ENCODE measurements around the gene GNA15.
A peak's percentile ranks its signal among the peaks of the same experiment; 100 is the strongest.

GNA15 gene

GRCh38 chr19:3107658-3108057 lies 28.2 kb upstream of the GNA15 start:
- no peak for DNase-seq

GRCh38 chr19:3108775-3109174 lies 27.1 kb upstream of the GNA15 start:
- peak; percentile 22 for DNase-seq

GRCh38 chr19:3109491-3109890 lies 26.3 kb upstream of the GNA15 start:
- no peak for DNase-seq

GRCh38 chr19:3110126-3110825 lies 25.6 kb upstream of the GNA15 start:
- DNase-seq = no peak

- DNase-seq = no peak
Observed at GRCh38 chr19:3111586-3112247, 24.1 kb upstream of the GNA15 start.

GRCh38 chr19:3112375-3113099 lies 23.3 kb upstream of the GNA15 start:
- DNase-seq = no peak

GRCh38 chr19:3113100-3114017 lies 22.5 kb upstream of the GNA15 start:
- DNase-seq = no peak

- DNase-seq = no peak
Observed at GRCh38 chr19:3114018-3114726, 21.7 kb upstream of the GNA15 start.

GRCh38 chr19:3114811-3115210 lies 21.0 kb upstream of the GNA15 start:
- no peak for DNase-seq

- DNase-seq = no peak
Observed at GRCh38 chr19:3115411-3115810, 20.4 kb upstream of the GNA15 start.

GRCh38 chr19:3115916-3116602 lies 19.8 kb upstream of the GNA15 start:
- DNase-seq = no peak

GRCh38 chr19:3116621-3117020 lies 19.2 kb upstream of the GNA15 start:
- no peak for DNase-seq

GRCh38 chr19:3117716-3118115 lies 18.1 kb upstream of the GNA15 start:
- no peak for DNase-seq

GRCh38 chr19:3118232-3119070 lies 17.4 kb upstream of the GNA15 start:
- no peak for DNase-seq

GRCh38 chr19:3119071-3119595 lies 16.7 kb upstream of the GNA15 start:
- DNase-seq = no peak

GRCh38 chr19:3119693-3120380 lies 16.0 kb upstream of the GNA15 start:
- DNase-seq = no peak

- no peak for DNase-seq
Observed at GRCh38 chr19:3120611-3121276, 15.1 kb upstream of the GNA15 start.

GRCh38 chr19:3121396-3121795 lies 14.4 kb upstream of the GNA15 start:
- no peak for DNase-seq

- DNase-seq = no peak
Observed at GRCh38 chr19:3121821-3122511, 13.9 kb upstream of the GNA15 start.
